NCI-H524 (cell line): ENCODE measurements around the gene NEURL1.

Source experiments
- DNase-seq, 2 experiments: peaks; one replicate each; lab custom pipeline; 2025; lab: John Stamatoyannopoulos, UW

NEURL1 gene

DNA sequence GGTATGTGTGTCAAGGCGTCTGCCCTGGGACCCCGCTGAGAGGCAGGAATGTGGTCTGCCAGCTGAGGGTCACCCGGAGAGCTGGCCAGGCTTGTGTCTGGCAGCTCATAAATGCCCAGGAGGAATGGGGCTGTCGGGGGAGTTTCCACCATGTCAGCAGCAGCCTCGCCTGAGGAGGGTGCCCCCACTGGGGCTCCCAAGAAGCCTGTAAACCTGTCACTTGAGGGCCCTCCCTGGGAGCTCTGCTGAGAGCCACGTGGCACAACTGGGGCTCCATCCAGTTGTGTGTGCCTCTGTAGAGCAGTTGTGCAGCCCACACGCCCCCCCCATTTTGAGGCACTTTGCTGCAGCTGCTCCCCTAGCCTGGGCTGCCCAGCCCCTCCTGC lies 70.6 kb downstream of the NEURL1 start:
- no peak for DNase-seq

DNA sequence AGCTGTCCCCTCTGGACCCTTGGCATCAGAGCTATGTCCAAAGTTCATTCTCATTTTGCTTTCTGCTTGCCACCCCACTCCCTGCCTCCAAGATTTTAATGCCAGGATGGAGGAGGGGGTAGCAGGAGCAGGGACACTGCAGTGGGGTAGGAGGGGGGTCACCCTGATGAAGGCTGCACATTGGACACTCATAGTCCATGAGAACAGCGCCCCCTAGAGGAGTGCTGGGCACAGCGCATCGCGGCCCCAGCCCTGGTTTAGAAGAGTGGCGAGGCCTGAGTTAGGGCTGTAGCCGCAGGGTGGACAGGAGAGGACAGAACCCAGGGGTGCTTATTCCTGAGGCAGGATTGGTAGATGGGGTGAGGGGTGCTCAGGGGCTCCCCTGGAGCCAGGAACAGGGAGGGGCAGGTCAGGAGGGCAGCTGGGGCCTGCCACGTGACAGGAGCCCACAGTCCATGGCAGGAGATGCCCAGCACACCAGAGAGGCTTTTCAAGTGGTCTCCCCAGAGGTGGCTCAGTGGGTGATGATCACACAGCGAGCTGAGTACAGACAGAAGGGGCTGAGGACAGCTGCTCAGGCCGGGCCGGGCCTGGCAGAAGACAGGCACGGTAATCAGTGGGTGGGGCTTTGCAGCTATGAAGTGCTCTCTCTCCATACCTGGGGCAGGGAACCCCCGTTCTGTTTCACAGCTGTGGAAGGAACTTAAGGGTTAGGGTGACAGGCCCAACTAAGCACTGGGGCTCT lies 71.4 kb downstream of the NEURL1 start:
- no peak for DNase-seq

GRCh38 chr10:103566536-103566935 lies 73.0 kb downstream of the NEURL1 start:
- no peak for DNase-seq

DNA sequence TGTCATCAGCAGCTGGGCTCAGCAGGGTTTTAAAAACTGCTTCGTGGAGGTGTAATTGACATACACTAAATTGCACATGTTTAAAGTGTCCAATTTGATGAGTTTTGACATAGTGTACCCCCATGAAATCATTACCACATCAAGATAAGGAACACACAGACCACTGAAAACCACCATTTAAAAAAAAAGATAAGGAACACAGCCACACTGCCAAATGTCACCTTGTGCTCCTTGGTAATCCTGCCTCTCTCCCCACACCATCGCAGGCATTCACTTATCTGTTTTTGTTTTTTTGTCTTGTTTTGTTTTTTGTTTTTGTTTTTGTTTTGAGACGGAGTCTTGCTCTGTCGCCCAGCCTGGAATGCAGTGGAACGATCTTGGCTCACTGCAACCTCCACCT lies 75.0 kb downstream of the NEURL1 start:
- DNase-seq, result no peak

DNA sequence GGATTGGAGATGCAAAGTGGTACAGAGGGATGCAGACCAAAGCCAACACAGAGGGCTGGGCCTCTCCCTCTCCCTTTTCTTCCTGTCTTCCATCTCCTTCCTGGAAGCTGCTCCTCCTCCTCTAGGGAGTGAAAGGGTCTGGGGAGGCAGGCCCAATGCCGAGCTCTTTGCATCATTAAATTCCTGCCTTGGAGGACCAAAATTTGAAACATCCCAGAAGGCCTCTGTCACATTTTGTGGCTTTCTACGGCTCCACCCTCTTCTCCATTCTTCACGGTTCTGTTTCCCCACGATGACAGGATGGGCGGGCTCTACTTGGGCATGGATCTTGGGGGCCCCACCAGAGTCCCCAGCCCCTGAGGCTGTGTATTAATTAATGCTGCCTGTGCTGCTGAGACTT lies 76.4 kb downstream of the NEURL1 start:
- no peak for DNase-seq

GRCh38 chr10:103570844-103571655 lies 77.5 kb downstream of the NEURL1 start:
- DNase-seq, result no peak

DNA sequence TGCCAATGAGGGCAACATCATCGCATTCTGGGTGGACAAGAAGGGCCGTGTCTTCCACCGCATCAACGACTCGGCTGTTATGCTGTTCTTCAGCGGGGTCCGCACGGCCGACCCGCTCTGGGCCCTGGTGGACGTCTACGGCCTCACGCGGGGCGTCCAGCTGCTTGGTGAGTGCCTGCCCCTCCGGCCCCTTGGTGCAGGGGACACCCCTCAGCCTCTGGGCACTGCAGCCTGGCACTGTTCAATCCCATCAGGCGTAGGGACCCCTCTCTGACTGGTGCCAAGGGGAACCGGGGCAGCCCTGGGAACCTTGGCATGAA lies 78.1 kb downstream of the NEURL1 start:
- DNase-seq, result no peak

DNA sequence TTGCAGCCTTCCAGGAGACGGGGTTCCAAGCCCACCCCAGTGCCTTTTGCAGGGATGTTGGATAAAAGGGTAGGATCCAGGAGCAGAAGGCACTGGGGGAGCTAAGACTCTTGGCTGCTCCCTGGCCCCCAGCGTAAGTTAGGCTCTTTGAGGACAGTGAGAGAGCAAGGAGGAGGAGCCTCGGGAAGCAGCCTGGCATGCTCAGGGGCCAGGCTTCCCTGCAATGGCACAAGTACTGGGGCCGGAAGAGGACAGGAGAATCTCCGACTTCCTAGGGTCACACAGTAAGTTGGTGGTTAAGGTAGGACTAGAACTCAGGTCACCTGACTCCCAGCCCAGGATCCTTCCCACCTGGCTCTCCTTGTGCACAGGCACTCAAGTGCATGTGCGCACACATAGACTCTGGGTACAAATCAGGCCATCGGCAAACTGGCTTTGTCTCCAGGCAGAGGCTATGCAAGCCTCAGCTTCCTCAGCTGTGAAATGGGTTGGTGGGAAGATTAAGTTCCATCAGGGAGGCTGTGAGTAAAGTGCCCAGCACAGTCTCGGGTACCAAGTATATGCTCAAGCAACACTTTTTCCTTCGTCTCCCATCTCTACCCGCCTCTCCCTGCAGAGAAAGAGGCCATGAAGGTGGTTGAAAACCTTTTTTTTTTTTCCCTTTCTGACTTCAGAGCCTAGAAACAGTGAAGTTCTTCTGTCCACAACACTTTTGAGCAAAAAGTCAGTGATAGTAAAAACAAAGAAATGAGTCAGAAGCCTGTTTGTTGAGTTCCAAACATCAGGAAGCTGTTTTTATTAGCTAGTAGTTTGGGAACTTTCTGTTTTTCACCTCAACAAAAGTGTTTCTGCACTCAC lies 79.1 kb downstream of the NEURL1 start:
- no peak for DNase-seq

DNA sequence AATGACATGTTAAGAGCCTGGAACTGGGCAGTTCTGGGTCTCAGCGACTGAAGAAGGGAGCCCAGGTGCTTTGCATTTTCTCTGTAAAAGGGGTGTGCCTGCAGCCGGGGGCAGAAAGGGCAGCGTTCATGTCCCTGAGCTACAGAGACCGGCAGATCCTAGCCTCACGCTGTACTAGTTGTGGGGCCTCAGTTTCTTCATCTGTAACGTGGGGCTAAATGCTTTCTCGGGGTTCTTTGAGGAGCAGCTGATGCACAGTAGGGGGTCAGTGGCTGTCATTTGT lies 79.6 kb downstream of the NEURL1 start:
- DNase-seq, result no peak

- DNase-seq, result peak in 1 of 2 experiments; percentile 36
These were observed 80.9 kb downstream of the NEURL1 start for GRCh38 chr10:103574097-103575061.

DNA sequence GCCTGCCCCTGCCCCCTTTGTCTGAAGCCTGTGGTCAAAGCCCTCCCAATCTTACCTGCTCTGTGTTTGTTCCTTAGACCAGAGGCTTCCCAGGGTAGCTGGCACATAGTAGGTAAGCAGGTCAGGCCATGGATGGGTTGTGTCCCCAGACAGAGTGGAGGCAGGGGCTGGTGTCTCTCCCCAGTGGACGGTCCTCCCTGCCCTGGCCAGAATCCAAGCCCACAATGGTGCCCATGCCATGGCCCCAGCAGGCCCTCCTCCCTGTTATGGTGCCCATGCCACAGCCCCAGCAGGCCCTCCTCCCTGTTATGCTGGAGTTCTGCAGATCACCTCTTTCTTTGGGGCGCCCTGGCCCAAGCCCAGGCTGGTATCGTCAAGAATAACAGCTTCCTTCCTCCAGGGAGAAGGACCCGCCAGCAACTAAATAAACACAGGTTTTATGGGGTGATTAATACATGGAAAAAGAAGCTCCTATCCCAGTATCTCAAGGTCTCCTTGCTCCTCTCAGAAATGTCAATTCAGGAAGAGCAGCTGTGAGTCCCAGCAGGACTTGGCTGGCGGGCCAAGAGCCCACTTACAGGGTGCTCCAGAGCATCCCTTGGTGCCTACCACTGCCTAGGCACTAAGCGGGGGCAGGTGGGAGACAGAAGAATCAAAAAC lies 82.0 kb downstream of the NEURL1 start:
- DNase-seq, result no peak

GRCh38 chr10:103576076-103576471 lies 82.6 kb downstream of the NEURL1 start:
- no peak for DNase-seq

DNA sequence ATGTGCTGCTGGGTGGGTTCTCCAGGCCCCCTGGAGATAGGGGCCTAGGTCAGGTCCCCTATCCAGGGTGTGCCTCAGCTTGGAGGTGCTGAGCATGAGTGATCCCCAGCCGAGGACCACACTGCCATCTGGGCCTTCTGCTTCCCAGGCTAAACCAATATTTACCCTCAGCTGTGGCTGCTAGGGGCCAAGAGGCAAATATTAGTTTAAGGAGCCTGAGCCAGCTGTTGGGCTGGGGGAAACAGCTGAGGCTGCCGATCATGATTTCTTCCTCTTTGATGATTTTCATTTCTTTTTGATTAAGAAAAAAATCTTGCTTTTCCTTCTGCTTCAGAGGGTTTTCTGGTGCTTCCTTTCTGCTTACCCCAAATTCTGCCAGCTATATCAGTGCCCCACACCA lies 83.4 kb downstream of the NEURL1 start:
- DNase-seq, result peak in 1 of 2 experiments; percentile 44

- DNase-seq, result no peak
These were observed 85.4 kb downstream of the NEURL1 start for GRCh38 chr10:103578782-103579382.

DNA sequence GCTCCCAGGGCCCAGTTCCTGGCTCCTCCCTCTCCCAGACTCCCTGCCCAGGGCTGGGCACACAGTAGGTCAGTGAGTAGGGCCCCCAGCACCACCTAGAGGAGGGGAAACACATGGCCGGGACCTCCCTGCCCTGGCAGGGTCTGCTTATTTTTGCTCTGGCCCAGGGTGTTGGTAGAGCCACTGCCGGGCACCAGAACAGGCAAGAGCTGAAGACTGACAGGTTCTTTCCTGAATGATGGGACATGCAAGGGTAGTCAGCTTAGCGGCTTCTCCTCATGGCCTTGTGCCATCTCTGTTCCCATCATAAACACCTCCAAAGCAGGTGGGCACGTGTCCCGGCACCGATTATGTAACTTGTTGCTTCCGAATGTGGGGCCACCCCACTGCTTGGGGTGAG lies 86.5 kb downstream of the NEURL1 start:
- no peak for DNase-seq

DNA sequence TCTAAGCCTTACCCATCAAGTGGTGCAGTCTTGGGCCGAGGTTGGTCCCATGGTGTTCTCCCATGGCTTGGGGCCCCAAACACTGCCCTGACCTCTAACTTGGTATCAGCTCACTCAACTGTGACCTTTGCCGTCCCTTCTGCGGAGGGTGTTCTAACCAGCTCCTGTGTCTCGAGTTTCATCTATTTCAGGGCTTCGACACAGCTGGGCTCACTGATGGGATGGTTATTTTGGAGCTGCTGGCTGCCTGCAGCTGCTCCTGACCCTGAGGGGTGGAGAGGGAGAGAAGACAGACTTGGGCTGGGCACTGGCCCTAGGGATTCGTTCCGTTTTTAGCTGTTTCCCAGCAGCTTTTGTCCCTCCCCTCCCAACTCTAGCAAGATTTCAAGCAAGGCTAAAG lies 86.9 kb downstream of the NEURL1 start:
- DNase-seq, result no peak

DNA sequence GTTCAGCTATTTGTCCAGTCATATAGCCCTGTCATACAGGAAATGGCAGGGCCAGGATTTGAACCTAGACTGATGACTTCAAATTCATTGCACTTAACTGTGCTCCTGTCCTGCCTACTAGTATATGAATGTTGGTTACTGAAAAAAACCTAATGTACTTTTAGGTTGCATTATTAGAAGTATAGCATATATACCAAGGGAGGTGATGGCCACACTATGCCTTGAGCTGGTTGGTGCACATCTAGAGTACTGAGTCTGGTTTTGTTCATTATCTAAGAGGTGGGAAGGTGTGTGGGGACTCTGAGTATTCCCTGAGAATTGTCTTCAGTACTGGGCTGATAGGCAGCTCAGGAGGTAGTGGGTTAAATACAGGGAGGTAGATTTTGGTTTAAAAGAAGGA lies 88.0 kb downstream of the NEURL1 start:
- no peak for DNase-seq

DNA sequence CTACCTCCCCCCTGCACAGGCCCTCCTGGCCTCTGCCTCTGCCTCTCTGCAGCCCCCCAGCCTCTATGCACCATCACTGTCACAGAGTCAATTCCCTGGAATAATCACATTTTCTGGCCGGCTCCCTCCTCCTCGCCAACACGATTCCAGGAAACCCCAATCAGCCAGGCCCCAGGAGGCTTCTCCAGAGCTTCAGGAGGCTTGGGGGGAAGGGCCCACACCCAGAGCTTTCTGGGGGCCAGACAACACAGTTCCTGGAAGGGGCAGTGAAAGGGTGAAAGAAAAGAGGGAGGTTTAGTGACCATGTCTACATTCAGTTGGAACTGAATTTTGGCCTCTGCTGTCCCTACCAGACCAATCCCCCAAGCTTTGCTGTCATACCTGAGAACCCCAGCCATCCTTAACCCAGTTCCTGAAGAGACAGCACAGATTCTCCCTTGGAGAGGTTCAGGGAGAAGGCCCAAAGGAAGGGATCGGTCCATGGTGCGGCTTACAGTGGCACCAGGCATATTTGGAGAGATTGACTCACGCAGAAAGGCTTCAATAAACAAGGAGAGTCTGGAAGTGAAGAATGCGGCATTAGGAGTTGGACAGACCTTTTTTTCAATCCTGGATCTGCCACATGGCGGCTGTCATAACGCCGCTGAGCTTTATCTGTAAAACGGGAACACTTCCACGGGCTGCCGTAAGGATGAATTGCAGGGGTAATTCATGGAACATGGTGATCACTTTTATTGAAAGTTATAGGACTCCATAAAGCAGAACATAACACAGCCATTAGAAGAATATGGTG lies 89.0 kb downstream of the NEURL1 start:
- DNase-seq, result no peak

GRCh38 chr10:103583871-103584215 lies 90.3 kb downstream of the NEURL1 start:
- no peak for DNase-seq
